GM19035 (cell line): ENCODE data around the gene MLPH.

ENCODE experiments used
- ATAC-seq: cut with Tn5 transposase; IDR thresholded peaks from one replicate; pipeline ENCODE4 v1.9.1; 2021; ENCODE audit not compliant: unreplicated experiment

MLPH gene

DNA sequence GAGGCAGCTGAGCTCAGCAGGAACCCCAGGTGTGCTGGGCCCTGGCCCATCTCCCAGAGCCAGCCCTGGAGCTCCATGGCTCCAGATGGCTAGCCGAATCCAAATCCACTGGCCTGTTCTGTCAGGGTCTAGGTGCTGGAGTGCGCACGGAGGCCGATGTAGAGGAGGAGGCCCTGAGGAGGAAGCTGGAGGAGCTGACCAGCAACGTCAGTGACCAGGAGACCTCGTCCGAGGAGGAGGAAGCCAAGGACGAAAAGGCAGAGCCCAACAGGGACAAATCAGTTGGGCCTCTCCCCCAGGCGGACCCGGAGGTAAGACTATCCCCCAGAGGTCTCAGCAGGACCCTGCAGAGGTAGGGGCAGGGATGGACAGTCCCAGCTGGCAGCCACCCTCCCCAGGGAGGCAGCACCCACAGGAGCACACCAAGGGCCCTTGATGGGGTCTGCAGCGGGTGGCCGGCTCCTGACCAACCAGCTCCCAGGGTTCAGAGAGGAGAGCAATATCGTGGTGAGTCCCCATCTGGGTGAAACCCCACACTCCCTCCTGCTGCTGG is 53.2 kb downstream of the MLPH start:
- no peak for ATAC-seq

GRCh38 chr2:237540823-237541222 is 53.8 kb downstream of the MLPH start:
- ATAC-seq, result no peak

- ATAC-seq, result no peak
Observed at GRCh38 chr2:237541243-237541642, 54.2 kb downstream of the MLPH start.

DNA sequence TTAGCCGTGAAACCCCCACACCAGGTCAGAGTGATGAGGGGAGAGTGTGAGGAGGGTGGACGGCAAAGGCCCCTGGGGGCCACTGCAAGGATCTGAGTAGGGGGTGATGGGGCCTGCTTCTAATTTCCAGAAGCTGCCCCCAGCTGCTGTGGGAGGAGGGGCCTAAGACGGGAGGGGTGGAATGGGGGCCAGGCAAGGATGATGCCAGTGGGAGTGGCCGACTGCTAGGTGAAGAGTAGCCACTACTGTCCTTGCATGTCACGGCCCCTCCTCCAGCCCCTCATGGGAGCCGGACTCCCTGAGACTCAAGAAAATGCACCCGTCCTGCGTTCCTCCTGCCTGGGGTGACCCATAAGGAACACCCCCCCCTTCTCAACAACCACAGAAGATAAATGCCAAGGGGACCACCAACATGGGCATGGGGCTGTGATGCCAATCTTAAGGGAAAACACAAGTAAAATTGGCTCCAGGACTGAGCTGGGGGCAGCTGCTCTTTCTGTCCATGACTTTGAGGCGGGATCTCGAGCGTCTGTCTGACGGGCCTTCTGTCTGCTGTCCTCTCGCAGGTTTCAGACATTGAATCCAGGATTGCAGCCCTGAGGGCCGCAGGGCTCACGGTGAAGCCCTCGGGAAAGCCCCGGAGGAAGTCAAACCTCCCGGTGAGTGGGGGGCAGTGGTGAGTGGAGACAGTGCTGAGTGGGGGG is 55.1 kb downstream of the MLPH start:
- no peak for ATAC-seq

DNA sequence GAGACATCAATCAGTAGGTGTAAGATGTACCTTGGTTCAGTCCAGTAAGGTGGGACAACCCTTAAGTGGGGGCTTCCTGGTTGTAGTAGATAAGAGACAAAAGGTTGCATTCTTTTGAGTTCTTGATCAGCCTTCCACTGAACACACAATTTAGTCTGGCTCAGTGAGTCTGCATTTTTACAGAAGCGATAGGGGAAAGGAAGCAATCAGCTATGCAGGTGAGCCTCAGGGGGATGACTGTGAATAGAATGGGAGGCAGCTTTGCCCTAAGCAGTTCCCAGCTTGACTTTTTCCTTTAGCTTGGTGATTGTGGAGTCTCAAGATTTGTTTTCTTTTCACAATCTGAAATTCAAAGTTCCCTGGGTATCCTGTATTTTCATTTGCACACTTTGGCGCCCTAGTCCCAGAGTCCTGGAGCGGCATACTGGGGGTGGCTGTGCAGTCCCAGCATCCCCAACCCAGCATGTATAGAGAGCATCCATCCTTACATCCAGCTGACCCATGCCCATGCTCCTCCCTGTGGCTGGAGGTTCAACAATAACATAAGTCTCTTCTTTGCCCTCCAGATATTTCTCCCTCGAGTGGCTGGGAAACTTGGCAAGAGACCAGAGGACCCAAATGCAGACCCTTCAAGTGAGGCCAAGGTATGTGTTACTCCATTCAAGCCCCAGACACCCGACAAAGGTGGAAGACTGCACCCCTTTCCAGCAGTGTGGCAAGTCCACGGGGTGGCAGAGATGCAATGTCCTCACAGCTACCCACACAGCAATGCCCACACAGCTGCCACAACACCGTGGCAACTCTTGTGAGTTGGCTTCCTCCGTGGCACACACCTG is 59.2 kb downstream of the MLPH start:
- no peak for ATAC-seq

- ATAC-seq, result no peak
Observed at GRCh38 chr2:237546876-237547395, 59.9 kb downstream of the MLPH start.

DNA sequence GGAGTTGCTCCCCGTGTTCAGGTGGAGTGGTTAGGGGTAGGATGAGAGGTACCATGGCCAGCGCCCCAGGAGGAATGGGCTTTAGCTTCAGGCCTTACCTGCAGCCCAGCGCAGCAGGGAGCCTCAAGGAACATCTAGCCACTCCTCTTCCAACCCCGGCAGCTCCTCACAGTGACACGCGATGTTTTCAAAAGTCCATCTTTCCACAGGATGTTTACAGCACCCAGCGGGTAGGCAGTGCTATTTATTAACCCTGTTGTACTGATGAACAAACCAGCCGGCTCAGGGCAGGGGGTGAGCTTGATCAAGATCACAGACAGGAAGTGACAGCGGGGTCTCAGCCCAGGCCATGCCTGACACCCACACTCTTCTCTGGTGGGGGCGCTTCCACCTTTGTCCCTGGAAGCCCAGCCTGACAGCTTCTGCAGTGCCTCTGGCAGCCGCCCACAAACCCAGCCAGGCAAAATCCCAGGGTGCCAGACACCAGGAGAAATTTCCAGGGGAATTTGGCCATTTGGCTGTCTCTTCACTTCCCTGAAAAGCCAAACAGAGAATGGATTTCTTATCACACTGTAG is 60.9 kb downstream of the MLPH start:
- no peak for ATAC-seq

- no peak for ATAC-seq
Observed at GRCh38 chr2:237549216-237549615, 62.2 kb downstream of the MLPH start.

GRCh38 chr2:237549643-237550415 is 62.8 kb downstream of the MLPH start:
- no peak for ATAC-seq

GRCh38 chr2:237551071-237551574 is 64.1 kb downstream of the MLPH start:
- ATAC-seq, result no peak

- ATAC-seq, result no peak
Observed at GRCh38 chr2:237552908-237553307, 65.9 kb downstream of the MLPH start.

- ATAC-seq, result no peak
Observed at GRCh38 chr2:237553948-237554347, 66.9 kb downstream of the MLPH start.

DNA sequence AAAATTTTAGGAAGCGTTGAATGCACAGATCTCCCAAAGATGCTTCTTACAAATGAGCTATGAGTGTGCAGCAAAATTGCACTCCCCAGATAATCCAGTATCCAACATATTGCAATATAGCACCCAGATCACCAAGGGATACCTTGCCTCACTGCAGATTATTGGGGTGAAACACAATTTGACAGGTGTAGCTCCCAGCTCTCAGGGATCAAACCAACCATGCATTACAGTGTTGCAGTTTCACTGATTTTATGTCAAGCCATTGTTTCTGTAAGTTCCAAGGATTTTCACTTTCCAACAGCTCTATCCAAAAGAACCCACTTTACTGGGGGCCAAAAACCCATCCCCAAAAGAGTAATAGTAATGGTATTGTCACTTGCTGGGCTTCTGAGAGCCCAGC is 68.5 kb downstream of the MLPH start:
- ATAC-seq, result no peak

GRCh38 chr2:237556773-237557632 is 70.0 kb downstream of the MLPH start:
- peak; percentile 92 for ATAC-seq

GRCh38 chr2:237557633-237558015 is 70.6 kb downstream of the MLPH start:
- peak; percentile 12 for ATAC-seq

DNA sequence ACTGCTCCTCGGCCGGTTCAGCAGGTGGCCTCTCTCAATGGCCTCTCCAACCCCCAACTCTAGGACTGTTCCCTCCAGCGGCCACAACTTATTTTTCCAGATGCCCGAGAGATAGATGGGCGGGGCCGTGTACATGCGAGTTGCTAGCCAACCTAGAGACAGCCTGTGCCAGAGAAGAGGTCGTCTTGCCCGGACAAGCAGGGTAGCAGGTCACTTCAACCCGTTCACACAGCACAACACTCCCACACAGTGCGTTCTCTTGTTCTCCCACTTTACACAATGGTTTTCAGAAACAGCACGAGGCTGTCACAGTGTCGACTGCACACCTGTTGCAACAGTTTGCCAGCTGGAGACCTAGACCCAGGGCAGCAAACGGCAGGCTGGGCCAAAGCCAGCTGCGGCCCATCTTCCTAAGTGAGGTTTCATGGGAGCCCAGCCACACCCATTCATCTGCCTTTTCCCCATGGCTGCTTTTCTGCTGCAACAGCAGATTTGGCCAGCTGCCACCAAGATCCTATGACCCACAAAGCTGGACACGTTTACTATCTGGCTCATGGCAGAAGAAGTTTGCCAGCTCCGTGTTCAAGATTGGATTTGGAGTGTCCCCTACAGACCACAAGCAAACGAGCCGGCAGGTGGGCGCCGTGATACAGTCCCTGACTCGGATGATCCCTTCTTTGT is 72.0 kb downstream of the MLPH start:
- no peak for ATAC-seq

DNA sequence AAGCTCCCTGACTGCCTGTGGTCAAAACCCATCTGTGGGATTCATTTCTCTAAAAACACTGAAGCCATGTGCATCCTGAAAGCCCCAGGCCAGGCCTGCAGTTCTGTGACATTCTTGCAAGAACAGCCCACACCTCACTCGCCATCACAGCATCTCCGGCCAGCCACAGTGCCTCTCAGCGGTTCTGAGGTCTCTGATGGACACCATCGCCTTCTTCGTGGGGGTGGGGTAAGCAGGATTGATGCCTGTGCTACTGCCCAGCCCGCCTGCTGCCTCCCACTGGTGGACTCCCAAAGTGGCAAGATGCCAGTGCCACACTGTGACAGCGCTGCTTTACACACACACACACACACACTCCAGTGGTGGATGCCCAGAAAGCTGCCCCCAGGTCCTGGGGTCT is 74.2 kb downstream of the MLPH start:
- no peak for ATAC-seq

DNA sequence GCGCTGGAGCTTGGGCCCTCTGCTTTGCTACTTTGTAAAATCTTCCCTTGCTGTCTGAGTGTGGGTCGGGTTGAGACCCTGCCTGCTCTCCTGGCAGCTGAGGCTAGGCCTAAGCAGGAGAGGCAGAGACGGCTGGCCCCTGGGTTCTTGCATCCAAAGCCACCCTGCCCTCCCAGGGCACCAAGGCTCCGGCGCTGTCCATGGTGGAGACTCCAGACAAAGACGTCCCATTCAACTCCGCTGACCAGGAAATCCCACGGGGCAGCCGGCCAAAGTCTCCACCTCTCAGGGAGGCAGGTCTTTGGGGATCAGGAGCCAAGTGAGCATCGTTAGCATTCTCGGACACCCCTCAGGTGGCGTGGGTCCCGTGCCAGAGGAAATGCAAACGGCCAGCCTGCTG is 76.8 kb downstream of the MLPH start:
- ATAC-seq, result no peak

- no peak for ATAC-seq
Observed at GRCh38 chr2:237564526-237565131, 77.6 kb downstream of the MLPH start.
